Trophoblast cell (in vitro differentiated cells and primary cell): ENCODE results near the gene BTBD10.

Experiments used
- DNase-seq, 2 donors: peaks; one replicate each; pipeline ENCODE4 v3.0.0-alpha.2; 2016
- H2AFZ ChIP-seq: 2 replicates; pipeline ENCODE4 v1.6.1; 2013; ENCODE audit warnings: low read length, moderate library complexity, mild to moderate bottlenecking; ENCODE audit not compliant: insufficient read depth, poor library complexity
- H2AK5ac ChIP-seq: 2 replicates; pipeline ENCODE4 v1.6.1; 2013; ENCODE audit warnings: mild to moderate bottlenecking, low read length
- H2BK120ac ChIP-seq: 2 replicates; pipeline ENCODE4 v1.6.1; 2013; ENCODE audit warnings: low read length, mild to moderate bottlenecking, moderate library complexity; ENCODE audit not compliant: insufficient read depth, poor library complexity
- H2BK12ac ChIP-seq: 2 replicates; pipeline ENCODE4 v1.6.1; 2013; ENCODE audit warnings: mild to moderate bottlenecking, low read length, moderate library complexity
- H2BK5ac ChIP-seq: 2 replicates; pipeline ENCODE4 v1.6.1; 2013; ENCODE audit warnings: low read length, low read depth, moderate library complexity, mild to moderate bottlenecking; ENCODE audit not compliant: poor library complexity
- H3K14ac ChIP-seq: 2 replicates; pipeline ENCODE4 v1.6.1; 2013; ENCODE audit warnings: mild to moderate bottlenecking, low read length
- H3K18ac ChIP-seq: 2 replicates; pipeline ENCODE4 v1.6.1; 2013; ENCODE audit warnings: mild to moderate bottlenecking, low read length
- H3K23ac ChIP-seq: 2 replicates; pipeline ENCODE4 v1.6.1; 2013; ENCODE audit warnings: low read length
- H3K27ac ChIP-seq: 2 replicates; pipeline ENCODE4 v1.5.1; 2013; ENCODE audit warnings: low read depth, mild to moderate bottlenecking, inconsistent platforms, low read length, moderate library complexity
- H3K27me3 ChIP-seq: 2 replicates; pipeline ENCODE4 v1.6.1; 2013; ENCODE audit warnings: inconsistent platforms, mild to moderate bottlenecking, low read length, moderate library complexity; ENCODE audit not compliant: insufficient read depth
- H3K36me3 ChIP-seq, 2 experiments: 1 replicate in 1 of 2; 2 replicates in 1 of 2; pipeline ENCODE4 v1.6.1; 2013; ENCODE audit warnings: low read length in 2 of 2, mild to moderate bottlenecking in 2 of 2, moderate library complexity in 1 of 2; ENCODE audit not compliant: insufficient read depth in 2 of 2, control insufficient read depth in 1 of 2
- H3K4ac ChIP-seq: 2 replicates; pipeline ENCODE4 v1.6.1; 2013; ENCODE audit warnings: low read depth, mild to moderate bottlenecking, low read length, moderate library complexity
- H3K4me1 ChIP-seq, 2 experiments: 1 replicate in 1 of 2; 2 replicates in 1 of 2; pipeline ENCODE4 v1.6.1; 2013; ENCODE audit warnings: low read length in 2 of 2, mild to moderate bottlenecking in 2 of 2, moderate library complexity in 1 of 2; ENCODE audit not compliant: insufficient read depth in 2 of 2, control insufficient read depth in 1 of 2
- H3K4me2 ChIP-seq: 2 replicates; pipeline ENCODE4 v1.6.1; 2013; ENCODE audit warnings: inconsistent platforms, mild to moderate bottlenecking, low read length, moderate library complexity
- H3K4me3 ChIP-seq: 2 replicates; pipeline ENCODE4 v1.5.1; 2013; ENCODE audit warnings: mild to moderate bottlenecking, low read depth, low read length, inconsistent platforms
- H3K79me1 ChIP-seq: one replicate; pipeline ENCODE4 v1.6.1; 2013; ENCODE audit warnings: low read length
- H3K79me2 ChIP-seq: 2 replicates; pipeline ENCODE4 v1.6.1; 2013; ENCODE audit warnings: low read length, mild to moderate bottlenecking; ENCODE audit not compliant: control insufficient read depth, insufficient read depth, poor library complexity
- H3K9ac ChIP-seq: 2 replicates; pipeline ENCODE4 v1.6.1; 2013; ENCODE audit warnings: mild to moderate bottlenecking, low read length
- H3K9me3 ChIP-seq: 2 replicates; pipeline ENCODE4 v1.6.1; 2013; ENCODE audit warnings: low read depth, mild to moderate bottlenecking, control low read depth, inconsistent platforms, low read length; ENCODE audit not compliant: insufficient read depth
- H4K12ac ChIP-seq: 2 replicates; pipeline ENCODE4 v1.6.1; 2013; ENCODE audit warnings: low read depth, mild to moderate bottlenecking, low read length, moderate library complexity
- H4K8ac ChIP-seq: 2 replicates; pipeline ENCODE4 v1.6.1; 2013; ENCODE audit warnings: low read depth, mild to moderate bottlenecking, low read length, moderate library complexity
- H4K91ac ChIP-seq: one replicate; pipeline ENCODE4 v1.6.1; 2013; ENCODE audit warnings: low read depth, mild to moderate bottlenecking, low read length, moderate library complexity
- WGBS: extraction: QIAGEN DNeasy Blood & Tissue Kit; methylation state at CpG from one replicate; pipeline ENCODE4 v1.1.7; 2013; ENCODE audit warnings: missing lambda C conversion rate; ENCODE audit not compliant: insufficient read length, insufficient coverage; ENCODE audit errors: extremely low coverage; 5-methylcytosine and 5-hydroxymethylcytosine counted together

BTBD10 gene

DNA sequence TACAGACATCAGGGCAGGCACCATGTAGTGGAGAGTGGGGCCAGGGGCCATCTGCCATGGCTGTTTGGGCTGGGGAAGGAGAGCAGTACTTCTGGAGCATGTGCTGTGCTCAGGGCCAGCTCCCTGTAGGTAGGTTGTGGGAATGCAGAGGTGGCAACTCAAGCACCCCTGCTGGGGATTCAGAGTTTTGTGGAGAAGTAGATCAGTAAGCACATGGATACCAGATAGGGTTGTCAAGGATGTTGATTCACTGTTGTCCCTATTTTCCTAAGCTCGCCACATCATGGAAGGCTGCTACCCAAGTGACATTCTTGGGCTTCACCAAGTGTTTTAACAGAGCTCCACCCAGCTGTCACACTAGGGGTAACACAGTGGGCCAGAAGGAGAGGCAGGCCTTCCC is 118.2 kb downstream of the BTBD10 start:
- DNase-seq = no peak
- H4K8ac ChIP-seq = no peak overlapping the region
- H3K23ac ChIP-seq = no peak overlapping the region
- H3K27ac ChIP-seq = no peak overlapping the region
- H2BK5ac ChIP-seq = no peak overlapping the region
- H3K9me3 ChIP-seq = no peaks in the 10 kb centered on the region
- H3K79me2 ChIP-seq = no peaks in the 10 kb centered on the region
- H3K36me3 ChIP-seq = no peaks in the 10 kb centered on the region
- H2AFZ ChIP-seq = no peak overlapping the region
- H3K4me2 ChIP-seq = no peak overlapping the region
- H2BK12ac ChIP-seq = no peak overlapping the region
- no peak overlapping the region for H4K91ac ChIP-seq
- H2BK120ac ChIP-seq = no peak overlapping the region
- no peak overlapping the region for H3K18ac ChIP-seq
- H4K12ac ChIP-seq = no peak overlapping the region
- H2AK5ac ChIP-seq = no peak overlapping the region
- no peak overlapping the region for H3K4me3 ChIP-seq
- no CpG with 5 or more reads among the region's 1 CpG for WGBS
- peaks cover 9 to 17% of the 10 kb centered on the region in 2 experiments for H3K4me1 ChIP-seq
- no peaks in the 10 kb centered on the region for H3K27me3 ChIP-seq
- H3K4ac ChIP-seq = no peak overlapping the region
- peaks cover 8% of the 10 kb centered on the region for H3K79me1 ChIP-seq
- no peak overlapping the region for H3K14ac ChIP-seq
- H3K9ac ChIP-seq = no peak overlapping the region

DNA sequence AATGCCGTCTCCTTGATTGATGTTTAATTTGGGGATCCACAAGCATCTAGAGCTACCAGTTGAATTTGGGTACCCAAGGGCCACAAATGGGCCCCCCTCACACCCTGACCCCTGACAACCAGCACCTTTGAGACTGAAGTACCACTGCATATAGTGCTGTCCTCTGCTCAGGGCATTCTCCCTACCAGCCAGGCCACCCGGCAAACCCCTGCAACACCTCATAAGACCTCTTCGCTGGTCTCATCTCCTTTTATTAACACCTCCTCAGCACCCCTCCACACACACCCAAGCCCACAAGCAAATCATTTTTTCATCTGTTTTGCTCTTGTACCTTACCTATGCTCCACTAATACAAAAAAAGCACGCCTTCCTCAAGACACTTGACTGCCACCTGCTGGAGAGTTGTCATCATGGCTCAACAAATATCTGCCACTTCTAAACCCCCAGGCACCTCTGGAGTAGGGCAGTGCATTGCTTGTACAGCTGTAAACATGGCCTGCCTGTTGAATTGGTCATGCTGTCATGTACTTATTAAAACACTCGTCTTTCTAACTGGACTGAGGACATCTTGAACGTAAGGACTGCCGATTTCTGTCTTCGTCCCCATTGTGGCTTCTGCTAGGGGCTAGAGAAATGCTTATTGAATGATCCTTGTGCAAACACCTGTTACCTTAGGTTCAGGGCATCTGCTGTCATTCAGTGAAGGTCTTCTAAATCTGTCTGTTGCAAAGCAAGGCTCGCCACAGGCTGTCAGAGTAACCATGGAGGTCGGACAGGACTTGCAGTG is 118.9 kb downstream of the BTBD10 start:
- Histone ChIP-seq H3K4me1 (peaks cover 15 to 21% of the 10 kb centered on the region in 2 experiments), H4K91ac (no peak overlapping the region), H2AK5ac (no peak overlapping the region), H3K27ac (no peak overlapping the region), H3K9me3 (no peaks in the 10 kb centered on the region), H3K9ac (no peak overlapping the region), H3K23ac (no peak overlapping the region), H3K14ac (no peak overlapping the region), H4K8ac (no peak overlapping the region), H3K36me3 (no peaks in the 10 kb centered on the region), H3K4me2 (no peak overlapping the region), H4K12ac (no peak overlapping the region), H3K79me2 (no peaks in the 10 kb centered on the region), H3K27me3 (no peaks in the 10 kb centered on the region), H2BK12ac (peak overlapping the region; percentile 18), H3K4ac (no peak overlapping the region), H3K18ac (no peak overlapping the region), H2AFZ (no peak overlapping the region), H2BK120ac (no peak overlapping the region), H3K4me3 (no peak overlapping the region), H3K79me1 (peaks cover 11% of the 10 kb centered on the region), H2BK5ac (no peak overlapping the region)
- no CpG with 5 or more reads among the region's 10 CpGs for WGBS
- peak; percentile 64 to 88 for DNase-seq

- WGBS = no CpG with 5 or more reads among the region's 4 CpGs
- Histone ChIP-seq H3K4me3 (no peak overlapping the region), H3K14ac (no peak overlapping the region), H4K12ac (no peak overlapping the region), H2BK5ac (no peak overlapping the region), H2AFZ (no peak overlapping the region), H3K79me1 (peaks cover 17% of the 10 kb centered on the region), H4K8ac (no peak overlapping the region), H3K4me1 (peaks cover 20 to 29% of the 10 kb centered on the region in 2 experiments), H3K18ac (no peak overlapping the region), H3K9me3 (no peaks in the 10 kb centered on the region), H2BK120ac (no peak overlapping the region), H3K27me3 (no peaks in the 10 kb centered on the region), H2AK5ac (no peak overlapping the region), H3K9ac (no peak overlapping the region), H3K79me2 (peaks cover 2% of the 10 kb centered on the region), H3K27ac (no peak overlapping the region), H4K91ac (no peak overlapping the region), H3K23ac (no peak overlapping the region), H3K4me2 (no peak overlapping the region), H3K36me3 (no peaks in the 10 kb centered on the region), H3K4ac (no peak overlapping the region), H2BK12ac (peak overlapping the region; percentile 56)
- no peak for DNase-seq
Observed at GRCh38 chr11:13343067-13343466, 120.0 kb downstream of the BTBD10 start.

DNA sequence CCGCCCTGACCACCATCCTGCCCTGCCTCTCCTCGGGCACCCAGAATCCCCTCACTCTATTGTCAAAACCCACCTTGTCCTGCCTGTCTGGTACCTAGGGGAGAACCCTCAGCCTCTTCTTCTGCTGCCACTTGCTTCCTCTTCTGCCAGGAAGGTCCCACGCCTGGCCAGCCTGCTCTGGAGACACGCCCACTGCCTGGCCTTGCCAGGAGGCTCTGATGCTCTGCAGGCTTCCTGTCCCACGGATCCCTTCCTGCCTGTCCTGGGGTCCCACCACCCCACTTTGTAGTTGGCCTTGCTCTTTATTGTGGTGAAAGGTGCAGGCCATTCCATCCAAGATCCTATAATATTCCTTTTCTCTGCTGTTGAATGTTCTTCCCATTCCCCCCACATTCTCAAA is 122.0 kb downstream of the BTBD10 start:
- Histone ChIP-seq H3K14ac (peak overlapping the region; percentile 20), H3K79me1 (peaks cover 17% of the 10 kb centered on the region), H2BK5ac (no peak overlapping the region), H2BK120ac (peak overlapping the region; percentile 2), H2AFZ (no peak overlapping the region), H3K4ac (no peak overlapping the region), H3K23ac (no peak overlapping the region), H4K91ac (peak overlapping the region; percentile 30), H3K4me2 (no peak overlapping the region), H3K9ac (no peak overlapping the region), H2BK12ac (peak overlapping the region; percentile 28), H3K27ac (no peak overlapping the region), H3K4me3 (no peak overlapping the region), H4K8ac (no peak overlapping the region), H3K9me3 (no peaks in the 10 kb centered on the region), H3K4me1 (peaks cover 20 to 29% of the 10 kb centered on the region in 2 experiments), H2AK5ac (peak overlapping the region; percentile 40), H3K18ac (peak overlapping the region; percentile 4), H3K27me3 (no peaks in the 10 kb centered on the region), H4K12ac (no peak overlapping the region), H3K79me2 (peaks cover 2% of the 10 kb centered on the region), H3K36me3 (no peaks in the 10 kb centered on the region)
- no CpG with 5 or more reads among the region's 5 CpGs for WGBS
- no peak for DNase-seq
